ENCODE measurements around the gene DRC3.

DNA sequence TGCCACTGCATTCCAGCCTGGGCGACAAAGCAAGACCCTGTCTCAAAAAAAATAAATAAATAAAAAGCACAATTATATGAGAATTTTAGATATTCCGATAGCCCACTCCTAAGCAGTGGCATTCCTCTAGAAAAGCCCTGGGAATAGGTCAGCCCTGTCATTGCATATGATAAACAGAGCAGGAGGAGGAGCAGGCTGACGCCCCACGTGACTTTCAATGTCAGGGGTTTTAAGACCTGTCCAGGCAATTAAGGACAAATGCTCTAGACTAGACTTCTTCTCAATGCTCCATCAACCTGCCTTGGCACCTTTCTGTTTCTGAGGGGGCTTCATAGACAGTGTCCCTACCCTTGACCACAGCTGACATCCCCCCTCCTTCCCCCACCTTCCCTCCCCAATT is 8.0 kb upstream of the DRC3 start:
- TF ChIP-seq, protein P1, sequence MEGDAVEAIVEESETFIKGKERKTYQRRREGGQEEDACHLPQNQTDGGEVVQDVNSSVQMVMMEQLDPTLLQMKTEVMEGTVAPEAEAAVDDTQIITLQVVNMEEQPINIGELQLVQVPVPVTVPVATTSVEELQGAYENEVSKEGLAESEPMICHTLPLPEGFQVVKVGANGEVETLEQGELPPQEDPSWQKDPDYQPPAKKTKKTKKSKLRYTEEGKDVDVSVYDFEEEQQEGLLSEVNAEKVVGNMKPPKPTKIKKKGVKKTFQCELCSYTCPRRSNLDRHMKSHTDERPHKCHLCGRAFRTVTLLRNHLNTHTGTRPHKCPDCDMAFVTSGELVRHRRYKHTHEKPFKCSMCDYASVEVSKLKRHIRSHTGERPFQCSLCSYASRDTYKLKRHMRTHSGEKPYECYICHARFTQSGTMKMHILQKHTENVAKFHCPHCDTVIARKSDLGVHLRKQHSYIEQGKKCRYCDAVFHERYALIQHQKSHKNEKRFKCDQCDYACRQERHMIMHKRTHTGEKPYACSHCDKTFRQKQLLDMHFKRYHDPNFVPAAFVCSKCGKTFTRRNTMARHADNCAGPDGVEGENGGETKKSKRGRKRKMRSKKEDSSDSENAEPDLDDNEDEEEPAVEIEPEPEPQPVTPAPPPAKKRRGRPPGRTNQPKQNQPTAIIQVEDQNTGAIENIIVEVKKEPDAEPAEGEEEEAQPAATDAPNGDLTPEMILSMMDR (IDR thresholded peaks at IDR 0.05): no peak
- TF ChIP-seq POLR2A (IDR thresholded peaks at IDR 0.05): no peak

Data from vagina (tissue), 2 donors.